ENCODE measurements around the gene CEACAM16. TPM values are rescaled to one million over a fixed set of nuclear protein-coding genes. Genes with fewer than 3 reads are reported as not detected.

CEACAM16 gene
- total RNA-seq, 1 experiment from 2014 or later: not detected

- TF ChIP-seq FOSL1 (IDR thresholded peaks at IDR 0.05; ENCODE audit: low read depth) (no peak), SP1 (IDR thresholded peaks at IDR 0.05; ENCODE audit: low read depth) (no peak), ZNF274 (IDR thresholded peaks at IDR 0.05; ENCODE audit: low read depth, low read length) (no peak), RAD21 (IDR thresholded peaks at IDR 0.05; ENCODE audit: low read depth) (no peak)
These were observed 38.5 kb downstream of the CEACAM16 start (continued) for GRCh38 chr19:44737238-44738071.

GRCh38 chr19:44738136-44738535 is 39.2 kb downstream of the CEACAM16 start:
- Histone ChIP-seq H3K36me3 (ENCODE audit: control insufficient read depth in 1 of 2, insufficient read depth in 2 of 2, low read length in 2 of 2) (no peaks in the 10 kb centered on the region), H3K4me2 (ENCODE audit: low read length) (no peak overlapping the region), H3K27me3 (ENCODE audit: insufficient read depth, low read length) (no peaks in the 10 kb centered on the region), H4K20me1 (ENCODE audit: insufficient read depth) (no peaks in the 10 kb centered on the region), H3K9me2 (ENCODE audit: insufficient read depth) (no peaks in the 10 kb centered on the region), H3K4me3 (replicated peaks in 1 of 2; ENCODE audit: low read depth in 1 of 2, low read length in 2 of 2) (no peak overlapping the region), H3K9ac (ENCODE audit: low read length) (no peak overlapping the region), H3K9me3 (ENCODE audit: control insufficient read depth in 1 of 2, insufficient read depth in 1 of 2, low read depth in 1 of 2, low read length in 2 of 2) (no peaks in the 10 kb centered on the region), H2AFZ (ENCODE audit: low read depth, low read length, poor library complexity, severe bottlenecking) (no peak overlapping the region), H3K4me1 (ENCODE audit: control insufficient read depth in 1 of 2, insufficient read depth in 2 of 2, low read length in 2 of 2) (peaks cover 71 to 86% of the 10 kb centered on the region in 2 experiments), H3K27ac (ENCODE audit: low read depth, low read length) (no peak overlapping the region; the same call in 1 of the 2 replicates), H3K79me2 (ENCODE audit: insufficient read depth, low read length) (no peaks in the 10 kb centered on the region)
- ATAC-seq (no peak), DNase-seq (ENCODE audit: low read depth, low spot score) (no peak)
- ChIA-PET CTCF (interaction anchor here (1.6 kb wide), 1 partner anchor 14 kb away, joined by 9 read pairs; no protein-coding TSS in a partner anchor), POLR2A (interaction anchor here (1.5 kb wide), 1 partner anchor 34 kb away, joined by 4 read pairs; no protein-coding TSS in a partner anchor), RAD21 (ENCODE audit: low non-redundant PET in 1 of 2, low total read pairs in 2 of 2, uncharacterized antibody in 2 of 2, unreplicated experiment in 2 of 2) (no interaction called here)
- no TSS peak for BruUV-seq (replicated peaks)
- intact Hi-C loops (cut with micrococcal nuclease): no loop called here
- TF ChIP-seq ATF3 (IDR thresholded peaks at IDR 0.05): no peak
- TF ChIP-seq SRF (IDR thresholded peaks at IDR 0.05; ENCODE audit: low read depth): no peak
- no peak for TF ChIP-seq CTCF (IDR thresholded peaks at IDR 0.05 in 2 of 3, conservative IDR thresholded peaks at IDR 0.05 in 1 of 3; ENCODE audit: borderline replicate concordance in 1 of 3, insufficient read depth in 1 of 3, low read depth in 2 of 3, low read length in 2 of 3)
- TF ChIP-seq SIN3A (IDR thresholded peaks at IDR 0.05; ENCODE audit: low read depth): no peak
- no peak for TF ChIP-seq ZFX (IDR thresholded peaks at IDR 0.05)
- TF ChIP-seq EGR1 (IDR thresholded peaks at IDR 0.05; ENCODE audit: low read depth): no peak
- no peak for TF ChIP-seq ELF1 (IDR thresholded peaks at IDR 0.05; ENCODE audit: borderline replicate concordance, low read depth)

Measured in HCT116 (cell line).